IMR-90 (cell line): ENCODE results near the gene TCF25. TPM values are rescaled to one million over a fixed set of nuclear protein-coding genes. Genes with fewer than 3 reads are reported as not detected.

Experiments
- ATAC-seq: fragments of 200-7000 bp; cut with Tn5 transposase; 2 replicates; pipeline ENCODE4 v1.9.1; 2020; ENCODE audit warnings: low read depth, mild to moderate bottlenecking, moderate library complexity
- BruUV-seq: library from RNA; stranded (reverse); fragments of 400-500 nt; replicated peaks from 2 replicates; lab custom pipeline; 2021; lab: Mats Ljungman, UMichigan
- CTCF ChIA-PET: fragments of 300-600 bp; formaldehyde crosslinking; extraction: SDS; loops from one replicate; lab custom pipeline; 2021; ENCODE audit warnings: antibody characterized with exemption; lab: Yijun Ruan, JAX
- POLR2A ChIA-PET: fragments of 300-600 bp; sonication (Branson Sonifier 250); formaldehyde crosslinking; loops from one replicate; lab custom pipeline; 2022; ENCODE audit warnings: antibody characterized with exemption; ENCODE audit not compliant: unreplicated experiment; lab: Charles Lee
- DNase-seq: peaks from one replicate; pipeline ENCODE4 v3.0.0; 2013
- H2AFZ ChIP-seq: replicated peaks from 2 replicates; pipeline ENCODE3; 2013; ENCODE audit warnings: low read length, mild to moderate bottlenecking; ENCODE audit not compliant: poor library complexity
- H2AK5ac ChIP-seq: 2 replicates; pipeline ENCODE4 v1.6.1; 2013; ENCODE audit warnings: low read depth, low read length, inconsistent platforms
- H2AK9ac ChIP-seq: replicated peaks from 2 replicates; pipeline ENCODE3; 2013; ENCODE audit warnings: mild to moderate bottlenecking, low read depth, low read length, moderate library complexity; ENCODE audit not compliant: poor library complexity
- H2BK120ac ChIP-seq: 2 replicates; pipeline ENCODE4 v1.6.1; 2013; ENCODE audit warnings: low read depth, low read length, inconsistent platforms
- H2BK15ac ChIP-seq: 3 replicates; pipeline ENCODE4 v1.6.1; 2013; ENCODE audit warnings: low read depth, low read length, inconsistent platforms
- H2BK20ac ChIP-seq: 2 replicates; pipeline ENCODE4 v1.6.1; 2013; ENCODE audit warnings: low read depth, mild to moderate bottlenecking, inconsistent platforms, low read length, moderate library complexity
- H2BK5ac ChIP-seq: 2 replicates; pipeline ENCODE4 v1.6.1; 2013; ENCODE audit warnings: mild to moderate bottlenecking, low read depth, low read length, inconsistent platforms; ENCODE audit not compliant: poor library complexity, severe bottlenecking
- H3K14ac ChIP-seq: replicated peaks from 2 replicates; pipeline ENCODE4 v1.6.1; 2013; ENCODE audit warnings: low read depth, low read length, inconsistent platforms
- H3K18ac ChIP-seq: 2 replicates; pipeline ENCODE4 v1.6.1; 2013; ENCODE audit warnings: low read depth, low read length, control low read depth
- H3K23ac ChIP-seq: 2 replicates; pipeline ENCODE4 v1.6.1; 2013; ENCODE audit warnings: low read depth, low read length, inconsistent platforms
- H3K27ac ChIP-seq: 2 replicates; pipeline ENCODE4 v1.5.1; 2013; ENCODE audit warnings: mild to moderate bottlenecking, control low read depth, low read length; ENCODE audit not compliant: insufficient read depth
- H3K27me3 ChIP-seq: 2 replicates; pipeline ENCODE4 v1.6.1; 2013; ENCODE audit warnings: low read length; ENCODE audit not compliant: control insufficient read depth, insufficient read depth
- H3K36me3 ChIP-seq: 2 replicates; pipeline ENCODE4 v1.6.1; 2013; ENCODE audit warnings: low read length, mixed read lengths; ENCODE audit not compliant: control insufficient read depth, insufficient read depth
- H3K4ac ChIP-seq: 2 replicates; pipeline ENCODE4 v1.6.1; 2013; ENCODE audit warnings: low read depth, low read length, inconsistent platforms
- H3K4me1 ChIP-seq: 2 replicates; pipeline ENCODE4 v1.6.1; 2013; ENCODE audit warnings: low read length, mixed read lengths; ENCODE audit not compliant: control insufficient read depth, insufficient read depth
- H3K4me2 ChIP-seq: 2 replicates; pipeline ENCODE4 v1.6.1; 2013; ENCODE audit warnings: low read depth, mild to moderate bottlenecking, control low read depth, low read length, moderate library complexity
- H3K4me3 ChIP-seq: 2 replicates; pipeline ENCODE4 v1.5.1; 2013; ENCODE audit warnings: low read depth, mild to moderate bottlenecking, control low read depth, low read length, moderate library complexity; ENCODE audit not compliant: insufficient read depth
- H3K56ac ChIP-seq: 2 replicates; pipeline ENCODE4 v1.6.1; 2013; ENCODE audit warnings: low read length, inconsistent platforms; ENCODE audit not compliant: insufficient read depth; ENCODE audit errors: extremely low read depth
- H3K79me1 ChIP-seq, 2 experiments: 2 replicates each; pipeline ENCODE4 v1.6.1; 2013; ENCODE audit warnings: low read length in 2 of 2, inconsistent platforms in 1 of 2, low read depth in 1 of 2
- H3K9ac ChIP-seq: 2 replicates; pipeline ENCODE4 v1.6.1; 2013; ENCODE audit warnings: low read depth, low read length, control low read depth
- H3K9me1 ChIP-seq: 2 replicates; pipeline ENCODE4 v1.6.1; 2013; ENCODE audit warnings: low read length, inconsistent platforms; ENCODE audit not compliant: insufficient read depth
- H3K9me3 ChIP-seq: 2 replicates; pipeline ENCODE4 v1.6.1; 2013; ENCODE audit warnings: low read length; ENCODE audit not compliant: control insufficient read depth, insufficient read depth
- H4K20me1 ChIP-seq: 2 replicates; pipeline ENCODE4 v1.6.1; 2013; ENCODE audit warnings: low read length, inconsistent platforms; ENCODE audit not compliant: insufficient read depth
- H4K5ac ChIP-seq: 2 replicates; pipeline ENCODE4 v1.6.1; 2013; ENCODE audit warnings: mild to moderate bottlenecking, low read depth, low read length, control low read depth
- H4K8ac ChIP-seq, 2 experiments: 2 replicates each; pipeline ENCODE4 v1.6.1; 2013; ENCODE audit warnings: low read depth in 2 of 2, low read length in 2 of 2, control low read depth in 1 of 2, inconsistent platforms in 1 of 2
- H4K91ac ChIP-seq: 2 replicates; pipeline ENCODE4 v1.6.1; 2013; ENCODE audit warnings: low read depth, low read length, inconsistent platforms; ENCODE audit not compliant: insufficient read depth
- BHLHE40 ChIP-seq: fragments of 150-350 bp; IDR thresholded peaks from 2 replicates; pipeline ENCODE4 v1.6.1; 2016; ENCODE audit warnings: mild to moderate bottlenecking, low read depth, low read length
- CEBPB ChIP-seq: IDR thresholded peaks from 2 replicates; pipeline ENCODE4 v1.6.1; 2012; ENCODE audit warnings: low read depth, low read length, improper control_type of control experiment
- CHD1 ChIP-seq: IDR thresholded peaks from 2 replicates; pipeline ENCODE4 v1.6.1; 2012; ENCODE audit warnings: low read depth, low read length, improper control_type of control experiment
- ELK1 ChIP-seq: fragments of 150-350 bp; IDR thresholded peaks from 2 replicates; pipeline ENCODE4 v1.6.1; 2016; ENCODE audit warnings: low read depth, mild to moderate bottlenecking, low read length, moderate library complexity, borderline replicate concordance
- FOS ChIP-seq: fragments of 150-350 bp; IDR thresholded peaks from 2 replicates; pipeline ENCODE4 v1.6.1; 2016; ENCODE audit warnings: low read depth, low read length
- MAFK ChIP-seq: IDR thresholded peaks from 2 replicates; pipeline ENCODE4 v1.6.1; 2012; ENCODE audit warnings: low read depth, low read length, improper control_type of control experiment
- MXI1 ChIP-seq: IDR thresholded peaks from 2 replicates; pipeline ENCODE4 v1.6.1; 2012; ENCODE audit warnings: low read depth, mild to moderate bottlenecking, low read length, moderate library complexity, borderline replicate concordance
- NFE2L2 ChIP-seq: fragments of 150-350 bp; IDR thresholded peaks from 2 replicates; pipeline ENCODE4 v1.6.1; 2016; ENCODE audit warnings: low read depth, mild to moderate bottlenecking, low read length
- POLR2A ChIP-seq: IDR thresholded peaks from 2 replicates; pipeline ENCODE4 v1.6.1; 2012; ENCODE audit warnings: mild to moderate bottlenecking, low read depth, low read length
- RAD21 ChIP-seq: IDR thresholded peaks from 2 replicates; pipeline ENCODE4 v1.6.1; 2012; ENCODE audit warnings: low read length, improper control_type of control experiment
- RFX5 ChIP-seq: IDR thresholded peaks from 2 replicates; pipeline ENCODE4 v1.8.0; 2012; ENCODE audit warnings: low read depth, mild to moderate bottlenecking, low read length, moderate library complexity
- SMC3 ChIP-seq: fragments of 150-350 bp; IDR thresholded peaks from 2 replicates; pipeline ENCODE4 v1.6.1; 2016; ENCODE audit warnings: low read depth, mild to moderate bottlenecking, antibody characterized with exemption, low read length, moderate library complexity
- USF2 ChIP-seq: fragments of 150-350 bp; IDR thresholded peaks from 2 replicates; pipeline ENCODE4 v1.6.1; 2017; ENCODE audit warnings: mild to moderate bottlenecking, antibody characterized with exemption, low read length, low read depth
- WGBS, 2 experiments: methylation state at CpG; one replicate each; pipeline versions ENCODE4 v1.1.5 to v1.1.7; 2013; ENCODE audit warnings: missing lambda C conversion rate in 2 of 2; ENCODE audit not compliant: insufficient read length in 1 of 2; ENCODE audit errors: extremely low coverage in 2 of 2; 5-methylcytosine and 5-hydroxymethylcytosine counted together
- dilution Hi-C: fragments of 300-500 bp; cut with HindIII; formaldehyde crosslinking; loops from one replicate; pipeline ENCODE4 v1.14.3; 2018; ENCODE audit warnings: low sequenced_read_pairs; ENCODE audit not compliant: unreplicated experiment
- in situ Hi-C: fragments of 300-500 bp; cut with MboI; formaldehyde crosslinking; loops from 3 replicates; pipeline ENCODE4 v1.14.3; 2019; ENCODE audit warnings: low sequenced_read_pairs, inconsistent platforms, mixed read lengths
- intact Hi-C: fragments of 100-400 bp; cut with micrococcal nuclease; formaldehyde crosslinking; loops from 2 replicates; pipeline ENCODE4 v1.10.0; 2022
- polyA plus RNA-seq, 3 experiments: library from polyadenylated mRNA; depleted of rRNA; stranded (reverse); fragments of >200 nt; gene quantifications; 2 replicates each; pipeline ENCODE4 v1.2.3, GENCODE V29; 2012; ENCODE audit warnings: low replicate concordance in 1 of 3
- total RNA-seq: library from RNA; depleted of rRNA; stranded (reverse); fragments of >200 nt; gene quantifications from 2 replicates; pipeline ENCODE4 v1.2.3, GENCODE V29; 2012
- TF ChIP-seq, protein P1 (sequence below): conservative IDR thresholded peaks from 2 replicates; pipeline ENCODE4 v1.5.1; 2012; ENCODE audit warnings: mild to moderate bottlenecking, low read depth, low read length, improper control_type of control experiment

The TCF25 gene
- total and polyA plus RNA-seq, 2 of the 4 experiments (the other 2 are of a cell fraction), result 127 to 184 TPM

DNA sequence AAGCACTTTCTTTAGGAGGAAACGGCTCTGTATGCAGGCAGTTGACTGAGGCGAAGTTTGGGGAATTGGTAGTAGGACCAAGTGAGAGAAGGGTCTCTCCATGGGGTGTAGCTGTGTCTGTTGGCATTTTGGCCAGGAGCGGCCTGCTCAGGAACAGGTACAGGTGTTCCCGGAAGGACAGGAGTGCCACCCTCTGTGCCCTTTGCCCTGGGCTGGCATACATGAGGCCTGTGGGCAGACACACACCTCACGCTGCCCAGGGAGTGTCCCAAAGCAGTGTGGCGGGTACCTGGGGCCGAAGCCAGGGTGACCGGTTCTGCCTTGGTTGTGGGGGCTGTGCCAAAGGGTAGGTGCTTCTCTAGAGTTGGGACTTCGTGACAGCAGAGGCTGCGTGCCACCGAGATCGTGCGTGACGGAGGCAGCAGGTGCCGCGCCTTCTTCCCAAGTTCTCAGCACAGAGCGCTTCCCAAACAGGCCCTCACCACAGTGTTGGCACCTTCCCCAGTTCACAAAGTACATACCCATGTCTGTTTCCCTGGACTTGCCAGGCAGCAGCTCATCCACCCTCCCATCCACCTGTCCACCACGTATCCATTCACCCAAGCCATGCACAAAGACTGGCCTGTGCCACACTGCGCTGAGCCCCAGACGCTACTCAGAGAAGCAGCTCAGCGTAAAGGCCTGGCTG is 19.9 kb upstream of the TCF25 start:
- in situ Hi-C loops, result no loop called here
- H2AK9ac ChIP-seq, result no peak overlapping the region
- no peak overlapping the region for H3K23ac ChIP-seq
- DNase-seq (no peak), ATAC-seq (no peak)
- no peak overlapping the region for H3K18ac ChIP-seq
- H3K36me3 ChIP-seq, result no peaks in the 10 kb centered on the region
- no peak overlapping the region for H3K9ac ChIP-seq
- no peak overlapping the region for H4K8ac ChIP-seq
- WGBS, 2 experiments, result 88% methylated on average over 9 of the region's 21 CpGs; no CpG with 5 or more reads in 1 of the 2 experiments
- no peak overlapping the region for H2AK5ac ChIP-seq
- no peak overlapping the region for H2BK20ac ChIP-seq
- H3K79me1 ChIP-seq, result no peaks in the 10 kb centered on the region
- POLR2A ChIA-PET, result interaction anchor here (0.5 kb wide), 1 partner anchor 13 kb away, joined by 3 read pairs; no protein-coding TSS in a partner anchor
- no peak overlapping the region for H3K4me2 ChIP-seq
- no peaks in the 10 kb centered on the region for H3K4me1 ChIP-seq
- no peak for TF ChIP-seq RFX5
- no peak for TF ChIP-seq ELK1
- no peak for TF ChIP-seq MAFK
- no peak for TF ChIP-seq SMC3
- TF ChIP-seq, protein P1, sequence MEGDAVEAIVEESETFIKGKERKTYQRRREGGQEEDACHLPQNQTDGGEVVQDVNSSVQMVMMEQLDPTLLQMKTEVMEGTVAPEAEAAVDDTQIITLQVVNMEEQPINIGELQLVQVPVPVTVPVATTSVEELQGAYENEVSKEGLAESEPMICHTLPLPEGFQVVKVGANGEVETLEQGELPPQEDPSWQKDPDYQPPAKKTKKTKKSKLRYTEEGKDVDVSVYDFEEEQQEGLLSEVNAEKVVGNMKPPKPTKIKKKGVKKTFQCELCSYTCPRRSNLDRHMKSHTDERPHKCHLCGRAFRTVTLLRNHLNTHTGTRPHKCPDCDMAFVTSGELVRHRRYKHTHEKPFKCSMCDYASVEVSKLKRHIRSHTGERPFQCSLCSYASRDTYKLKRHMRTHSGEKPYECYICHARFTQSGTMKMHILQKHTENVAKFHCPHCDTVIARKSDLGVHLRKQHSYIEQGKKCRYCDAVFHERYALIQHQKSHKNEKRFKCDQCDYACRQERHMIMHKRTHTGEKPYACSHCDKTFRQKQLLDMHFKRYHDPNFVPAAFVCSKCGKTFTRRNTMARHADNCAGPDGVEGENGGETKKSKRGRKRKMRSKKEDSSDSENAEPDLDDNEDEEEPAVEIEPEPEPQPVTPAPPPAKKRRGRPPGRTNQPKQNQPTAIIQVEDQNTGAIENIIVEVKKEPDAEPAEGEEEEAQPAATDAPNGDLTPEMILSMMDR, result no peak
- no peak for TF ChIP-seq NFE2L2
- no peak for TF ChIP-seq CEBPB
- TF ChIP-seq CHD1, result no peak
- TF ChIP-seq RAD21, result no peak
- no peak for TF ChIP-seq FOS
- no peak for TF ChIP-seq BHLHE40
- no peak for TF ChIP-seq MXI1
- no peak for TF ChIP-seq USF2
- no peak for TF ChIP-seq POLR2A
- H3K27me3 ChIP-seq, result no peaks in the 10 kb centered on the region
- CTCF ChIA-PET, result no interaction called here
- H2BK120ac ChIP-seq, result no peak overlapping the region
- H3K9me1 ChIP-seq, result no peaks in the 10 kb centered on the region
- H3K27ac ChIP-seq, result no peak overlapping the region
- no peaks in the 10 kb centered on the region for H3K9me3 ChIP-seq
- no peak overlapping the region for H4K5ac ChIP-seq
- dilution Hi-C loops, result no loop called here
- no peak overlapping the region for H2BK15ac ChIP-seq
- H4K20me1 ChIP-seq, result no peaks in the 10 kb centered on the region
- no peak overlapping the region for H3K4ac ChIP-seq
- H4K91ac ChIP-seq, result no peak overlapping the region
- no TSS peak for BruUV-seq
- H2AFZ ChIP-seq, result no peak overlapping the region
- H3K4me3 ChIP-seq, result no peak overlapping the region
- intact Hi-C loops, result no loop called here
- H2BK5ac ChIP-seq, result no peak overlapping the region
- no peak overlapping the region for H3K14ac ChIP-seq
- no peak overlapping the region for H3K56ac ChIP-seq
